ENCODE results near the gene GRID1.

GRID1 gene

GRCh38 chr10:85604136-85604725 lies 762.4 kb downstream of the GRID1 start:
- no peak for DNase-seq

GRCh38 chr10:85603151-85603940 lies 763.2 kb downstream of the GRID1 start:
- no peak for DNase-seq

- DNase-seq = no peak
Observed at GRCh38 chr10:85602713-85603112, 763.9 kb downstream of the GRID1 start.

GRCh38 chr10:85602306-85602705 lies 764.3 kb downstream of the GRID1 start:
- DNase-seq = no peak

GRCh38 chr10:85601526-85601925 lies 765.1 kb downstream of the GRID1 start:
- DNase-seq = no peak

GRCh38 chr10:85600744-85601081 lies 765.9 kb downstream of the GRID1 start:
- no peak for DNase-seq

- DNase-seq = no peak
Observed at GRCh38 chr10:85600026-85600743, 766.4 kb downstream of the GRID1 start.

- DNase-seq = no peak
Observed at GRCh38 chr10:85599081-85599480, 767.5 kb downstream of the GRID1 start.

- no peak for DNase-seq
Observed at GRCh38 chr10:85598646-85599045, 767.9 kb downstream of the GRID1 start.

- DNase-seq = no peak
Observed at GRCh38 chr10:85597006-85597405, 769.6 kb downstream of the GRID1 start.

GRCh38 chr10:85596389-85596788 lies 770.2 kb downstream of the GRID1 start:
- no peak for DNase-seq

GRCh38 chr10:85594239-85594638 lies 772.4 kb downstream of the GRID1 start:
- no peak for DNase-seq

- DNase-seq = no peak
Observed at GRCh38 chr10:85593226-85593772, 773.3 kb downstream of the GRID1 start.

- DNase-seq = no peak
Observed at GRCh38 chr10:85581371-85581770, 785.2 kb downstream of the GRID1 start.

GRCh38 chr10:85580585-85580984 lies 786.0 kb downstream of the GRID1 start:
- no peak for DNase-seq

- no peak for DNase-seq
Observed at GRCh38 chr10:85578860-85579259, 787.7 kb downstream of the GRID1 start.

- DNase-seq = no peak
Observed at GRCh38 chr10:85575441-85575840, 791.2 kb downstream of the GRID1 start.

- DNase-seq = no peak
Observed at GRCh38 chr10:85570871-85571270, 795.7 kb downstream of the GRID1 start.

- DNase-seq = no peak
Observed at GRCh38 chr10:85565381-85565780, 801.2 kb downstream of the GRID1 start.

- DNase-seq = no peak
Observed at GRCh38 chr10:85558533-85558932, 808.1 kb downstream of the GRID1 start.

- DNase-seq = no peak
Observed at GRCh38 chr10:85557706-85558105, 808.9 kb downstream of the GRID1 start.

GRCh38 chr10:85557077-85557476 lies 809.5 kb downstream of the GRID1 start:
- DNase-seq = no peak

Data from inflammatory macrophage treated with lipopolysaccharide for 1 hour (primary cell).